PC-9 (cell line): ENCODE results near the gene SNUPN.

Source experiments
- CTCF ChIP-seq: fragments of 200-600 bp; sonication (generic); conservative IDR thresholded peaks from 2 replicates; pipeline ENCODE4 v1.6.1; 2017; ENCODE audit warnings: mixed run types, antibody characterized with exemption, mild to moderate bottlenecking, moderate library complexity
- EZH2 ChIP-seq: fragments of 200-600 bp; sonication (generic); IDR thresholded peaks from 2 replicates; pipeline ENCODE4 v1.8.0; 2017; ENCODE audit warnings: antibody characterized with exemption, low read depth

DNA sequence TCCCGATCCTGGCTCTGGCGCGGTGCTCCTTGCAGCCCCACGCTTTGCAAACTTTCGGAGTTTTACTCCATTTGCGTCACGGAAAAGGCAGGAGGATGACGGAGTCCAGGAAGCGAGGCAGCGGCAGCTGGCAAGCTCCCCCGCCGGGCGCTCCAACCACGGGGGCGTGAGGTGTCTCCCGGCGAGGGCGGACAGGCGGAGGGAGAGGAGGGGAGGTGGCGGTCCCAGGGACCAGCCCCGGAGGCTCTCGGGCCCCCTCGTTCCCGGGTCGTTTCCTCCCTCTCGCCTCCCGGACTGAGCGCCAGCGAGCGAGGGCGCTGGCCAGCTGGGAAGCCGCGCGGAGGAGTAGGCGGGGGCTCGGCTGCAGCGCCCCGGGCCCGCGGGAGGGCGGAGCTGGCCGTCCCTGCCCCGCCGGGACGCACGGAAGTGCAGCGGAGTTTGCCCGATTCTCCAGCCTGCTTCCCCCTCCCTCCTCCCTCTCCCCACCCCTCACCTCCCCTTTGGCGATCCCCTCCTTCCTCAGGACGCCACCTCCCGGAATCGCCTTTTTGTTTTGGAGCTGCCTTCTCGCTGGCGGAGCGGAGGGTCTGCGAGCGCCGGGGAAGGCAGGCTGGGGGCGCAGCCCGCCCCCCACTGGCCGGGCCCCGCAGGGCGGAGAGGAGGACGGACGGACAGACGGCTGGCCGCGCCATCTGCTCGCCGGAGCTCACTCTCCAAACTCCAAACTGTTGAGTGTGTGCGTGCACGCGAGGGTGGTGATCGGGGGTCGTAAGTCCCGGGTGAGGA, 22.0 kb upstream of the SNUPN start, which contains the start of gene SNX33:
- TF ChIP-seq CTCF (peak; percentile 60), EZH2 (no peak)
